ENCODE results near the gene ILF2. TPM values are rescaled to one million over a fixed set of nuclear protein-coding genes. Genes with fewer than 3 reads are reported as not detected.

The ILF2 gene
- total and polyA plus RNA-seq, 2 of the 13 experiments (the other 11 are each of a cell fraction or from before 2014, with no cell fraction given), result 292 to 366 TPM

DNA sequence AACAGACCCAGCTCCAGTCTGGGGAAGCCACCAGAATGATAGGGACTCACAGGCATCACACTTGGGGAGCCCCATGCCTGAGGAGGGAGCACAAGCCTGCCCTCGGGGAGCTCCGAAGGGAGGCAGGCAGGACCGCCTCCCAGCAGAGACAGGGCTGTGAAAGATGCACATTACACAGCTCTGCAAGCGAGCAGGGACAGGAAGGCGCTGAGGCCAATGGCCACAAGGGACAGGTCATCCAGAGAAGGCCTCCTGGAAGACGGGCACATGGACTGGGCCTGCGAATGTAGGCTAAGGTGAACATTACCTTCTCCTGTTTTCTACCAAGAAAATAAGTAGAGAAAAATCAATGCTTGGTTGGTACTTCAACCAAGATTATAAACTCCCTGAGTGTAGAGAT, 11.9 kb upstream of the ILF2 start (continued):
- TF ChIP-seq JDP2 (CRISPR knock-in tag; IDR thresholded peaks at IDR 0.05; ENCODE audit: borderline replicate concordance), result no peak

DNA sequence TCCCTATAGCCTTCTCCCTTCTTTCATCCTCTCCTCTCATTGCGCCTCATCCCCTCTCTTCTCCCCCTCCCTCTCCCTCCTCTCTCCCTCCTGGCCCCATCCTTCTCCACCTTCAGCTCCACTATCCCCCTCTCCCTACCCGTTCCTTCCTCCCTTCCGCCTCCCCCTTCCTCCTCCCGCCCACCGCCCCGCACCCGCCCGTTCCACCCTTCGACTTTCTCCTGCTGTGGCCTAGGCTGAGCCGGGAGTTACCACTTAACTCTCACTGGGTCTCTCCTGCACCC, 9.3 kb upstream of the ILF2 start:
- Histone ChIP-seq H4K20me1 (ENCODE audit: insufficient read depth, low read length) (no peaks in the 10 kb centered on the region), H3K9me3 (ENCODE audit: low read length) (no peaks in the 10 kb centered on the region), H3K27ac (ENCODE audit: extremely low read length, insufficient read depth, low read length) (no peak overlapping the region), H3K36me3 (replicated peaks in 1 of 2; ENCODE audit: control insufficient read depth in 1 of 2, insufficient read depth in 2 of 2, low read length in 2 of 2) (no peaks in the 10 kb centered on the region), H3K4me3 (replicated peaks in 1 of 3; ENCODE audit: insufficient read depth in 1 of 3, low read depth in 2 of 3, low read length in 3 of 3) (no peak overlapping the region; a peak in 1 of 6 replicates), H3K79me2 (ENCODE audit: insufficient read depth, low read length) (no peaks in the 10 kb centered on the region), H3K4me1 (ENCODE audit: insufficient read depth, low read length) (peaks cover 25% of the 10 kb centered on the region), H3K27me3 (ENCODE audit: control insufficient read depth in 1 of 2, insufficient read depth in 2 of 2, low read length in 2 of 2) (peaks cover 23 to 68% of the 10 kb centered on the region in 2 experiments), H2AFZ (ENCODE audit: low read length) (no peak overlapping the region), H3K4me2 (ENCODE audit: low read depth, low read length) (no peak overlapping the region), H3K9ac (ENCODE audit: insufficient read depth, low read depth, low read length) (no peak overlapping the region)
- no peak for DNase-seq (ENCODE audit: low spot score)
- BruUV-seq (replicated peaks), result no TSS peak
- 52% methylated on average over 10 of the region's 10 CpGs for WGBS (ENCODE audit: low lambda C conversion rate)
- in situ Hi-C loops (cut with HindIII; ENCODE audit: extremely low pct_ligation_motif_present, low pct_unique_long_range_greater_than_20kb), result loop anchor here (10.0 kb wide), 1 partner anchor 305 kb away; the partner anchor contains the start of gene RAB13
- CTCF ChIA-PET (ENCODE audit: low intra/inter-chr PET ratio, low total read pairs), result no interaction called here
- no peak for ATAC-seq
- intact Hi-C loops (cut with micrococcal nuclease; ENCODE audit: unreplicated experiment), result no loop called here
- FAIRE-seq, result no peak
- POLR2A ChIA-PET, result interaction anchor here (1.1 kb wide), 1 partner anchor 9 kb away, joined by 4 read pairs; no protein-coding TSS in a partner anchor
- TF ChIP-seq, protein P1, sequence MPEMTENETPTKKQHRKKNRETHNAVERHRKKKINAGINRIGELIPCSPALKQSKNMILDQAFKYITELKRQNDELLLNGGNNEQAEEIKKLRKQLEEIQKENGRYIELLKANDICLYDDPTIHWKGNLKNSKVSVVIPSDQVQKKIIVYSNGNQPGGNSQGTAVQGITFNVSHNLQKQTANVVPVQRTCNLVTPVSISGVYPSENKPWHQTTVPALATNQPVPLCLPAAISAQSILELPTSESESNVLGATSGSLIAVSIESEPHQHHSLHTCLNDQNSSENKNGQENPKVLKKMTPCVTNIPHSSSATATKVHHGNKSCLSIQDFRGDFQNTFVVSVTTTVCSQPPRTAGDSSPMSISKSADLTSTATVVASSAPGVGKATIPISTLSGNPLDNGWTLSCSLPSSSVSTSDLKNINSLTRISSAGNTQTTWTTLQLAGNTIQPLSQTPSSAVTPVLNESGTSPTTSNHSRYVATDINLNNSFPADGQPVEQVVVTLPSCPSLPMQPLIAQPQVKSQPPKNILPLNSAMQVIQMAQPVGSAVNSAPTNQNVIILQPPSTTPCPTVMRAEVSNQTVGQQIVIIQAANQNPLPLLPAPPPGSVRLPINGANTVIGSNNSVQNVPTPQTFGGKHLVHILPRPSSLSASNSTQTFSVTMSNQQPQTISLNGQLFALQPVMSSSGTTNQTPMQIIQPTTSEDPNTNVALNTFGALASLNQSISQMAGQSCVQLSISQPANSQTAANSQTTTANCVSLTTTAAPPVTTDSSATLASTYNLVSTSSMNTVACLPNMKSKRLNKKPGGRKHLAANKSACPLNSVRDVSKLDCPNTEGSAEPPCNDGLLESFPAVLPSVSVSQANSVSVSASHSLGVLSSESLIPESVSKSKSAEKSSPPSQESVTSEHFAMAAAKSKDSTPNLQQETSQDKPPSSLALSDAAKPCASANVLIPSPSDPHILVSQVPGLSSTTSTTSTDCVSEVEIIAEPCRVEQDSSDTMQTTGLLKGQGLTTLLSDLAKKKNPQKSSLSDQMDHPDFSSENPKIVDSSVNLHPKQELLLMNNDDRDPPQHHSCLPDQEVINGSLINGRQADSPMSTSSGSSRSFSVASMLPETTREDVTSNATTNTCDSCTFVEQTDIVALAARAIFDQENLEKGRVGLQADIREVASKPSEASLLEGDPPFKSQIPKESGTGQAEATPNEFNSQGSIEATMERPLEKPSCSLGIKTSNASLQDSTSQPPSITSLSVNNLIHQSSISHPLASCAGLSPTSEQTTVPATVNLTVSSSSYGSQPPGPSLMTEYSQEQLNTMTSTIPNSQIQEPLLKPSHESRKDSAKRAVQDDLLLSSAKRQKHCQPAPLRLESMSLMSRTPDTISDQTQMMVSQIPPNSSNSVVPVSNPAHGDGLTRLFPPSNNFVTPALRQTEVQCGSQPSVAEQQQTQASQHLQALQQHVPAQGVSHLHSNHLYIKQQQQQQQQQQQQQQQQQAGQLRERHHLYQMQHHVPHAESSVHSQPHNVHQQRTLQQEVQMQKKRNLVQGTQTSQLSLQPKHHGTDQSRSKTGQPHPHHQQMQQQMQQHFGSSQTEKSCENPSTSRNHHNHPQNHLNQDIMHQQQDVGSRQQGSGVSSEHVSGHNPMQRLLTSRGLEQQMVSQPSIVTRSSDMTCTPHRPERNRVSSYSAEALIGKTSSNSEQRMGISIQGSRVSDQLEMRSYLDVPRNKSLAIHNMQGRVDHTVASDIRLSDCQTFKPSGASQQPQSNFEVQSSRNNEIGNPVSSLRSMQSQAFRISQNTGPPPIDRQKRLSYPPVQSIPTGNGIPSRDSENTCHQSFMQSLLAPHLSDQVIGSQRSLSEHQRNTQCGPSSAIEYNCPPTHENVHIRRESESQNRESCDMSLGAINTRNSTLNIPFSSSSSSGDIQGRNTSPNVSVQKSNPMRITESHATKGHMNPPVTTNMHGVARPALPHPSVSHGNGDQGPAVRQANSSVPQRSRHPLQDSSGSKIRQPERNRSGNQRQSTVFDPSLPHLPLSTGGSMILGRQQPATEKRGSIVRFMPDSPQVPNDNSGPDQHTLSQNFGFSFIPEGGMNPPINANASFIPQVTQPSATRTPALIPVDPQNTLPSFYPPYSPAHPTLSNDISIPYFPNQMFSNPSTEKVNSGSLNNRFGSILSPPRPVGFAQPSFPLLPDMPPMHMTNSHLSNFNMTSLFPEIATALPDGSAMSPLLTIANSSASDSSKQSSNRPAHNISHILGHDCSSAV (CRISPR knock-in tag; IDR thresholded peaks at IDR 0.05; ENCODE audit: borderline replicate concordance), result no peak
- TF ChIP-seq BORCS8-MEF2B (CRISPR knock-in tag; IDR thresholded peaks at IDR 0.05), result no peak
- TF ChIP-seq, protein P2, sequence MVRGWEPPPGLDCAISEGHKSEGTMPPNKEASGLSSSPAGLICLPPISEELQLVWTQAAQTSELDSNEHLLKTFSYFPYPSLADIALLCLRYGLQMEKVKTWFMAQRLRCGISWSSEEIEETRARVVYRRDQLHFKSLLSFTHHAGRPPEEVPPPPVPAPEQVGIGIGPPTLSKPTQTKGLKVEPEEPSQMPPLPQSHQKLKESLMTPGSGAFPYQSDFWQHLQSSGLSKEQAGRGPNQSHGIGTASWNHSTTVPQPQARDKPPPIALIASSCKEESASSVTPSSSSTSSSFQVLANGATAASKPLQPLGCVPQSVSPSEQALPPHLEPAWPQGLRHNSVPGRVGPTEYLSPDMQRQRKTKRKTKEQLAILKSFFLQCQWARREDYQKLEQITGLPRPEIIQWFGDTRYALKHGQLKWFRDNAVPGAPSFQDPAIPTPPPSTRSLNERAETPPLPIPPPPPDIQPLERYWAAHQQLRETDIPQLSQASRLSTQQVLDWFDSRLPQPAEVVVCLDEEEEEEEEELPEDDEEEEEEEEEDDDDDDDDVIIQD (CRISPR knock-in tag; IDR thresholded peaks at IDR 0.05; ENCODE audit: low read depth), result no peak
- TF ChIP-seq, protein P3, sequence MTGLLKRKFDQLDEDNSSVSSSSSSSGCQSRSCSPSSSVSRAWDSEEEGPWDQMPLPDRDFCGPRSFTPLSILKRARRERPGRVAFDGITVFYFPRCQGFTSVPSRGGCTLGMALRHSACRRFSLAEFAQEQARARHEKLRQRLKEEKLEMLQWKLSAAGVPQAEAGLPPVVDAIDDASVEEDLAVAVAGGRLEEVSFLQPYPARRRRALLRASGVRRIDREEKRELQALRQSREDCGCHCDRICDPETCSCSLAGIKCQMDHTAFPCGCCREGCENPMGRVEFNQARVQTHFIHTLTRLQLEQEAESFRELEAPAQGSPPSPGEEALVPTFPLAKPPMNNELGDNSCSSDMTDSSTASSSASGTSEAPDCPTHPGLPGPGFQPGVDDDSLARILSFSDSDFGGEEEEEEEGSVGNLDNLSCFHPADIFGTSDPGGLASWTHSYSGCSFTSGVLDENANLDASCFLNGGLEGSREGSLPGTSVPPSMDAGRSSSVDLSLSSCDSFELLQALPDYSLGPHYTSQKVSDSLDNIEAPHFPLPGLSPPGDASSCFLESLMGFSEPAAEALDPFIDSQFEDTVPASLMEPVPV (CRISPR knock-in tag; IDR thresholded peaks at IDR 0.05), result no peak
- TF ChIP-seq ZNF614 (CRISPR knock-in tag; IDR thresholded peaks at IDR 0.05; ENCODE audit: borderline replicate concordance), result no peak
- TF ChIP-seq CAMTA2 (CRISPR knock-in tag; IDR thresholded peaks at IDR 0.05; ENCODE audit: borderline replicate concordance), result no peak
- no peak for TF ChIP-seq ETV5 (CRISPR knock-in tag; IDR thresholded peaks at IDR 0.05; ENCODE audit: borderline replicate concordance)
- no peak for TF ChIP-seq EZH2 (conservative IDR thresholded peaks at IDR 0.05; ENCODE audit: low read depth, low read length)
- TF ChIP-seq NFE2L2 (IDR thresholded peaks at IDR 0.05; ENCODE audit: low read length), result no peak
- no peak for TF ChIP-seq KAT8 (CRISPR knock-in tag; IDR thresholded peaks at IDR 0.05)
- TF ChIP-seq KLF13 (CRISPR knock-in tag; IDR thresholded peaks at IDR 0.05), result no peak
- no peak for TF ChIP-seq ZSCAN20 (CRISPR knock-in tag; IDR thresholded peaks at IDR 0.05; ENCODE audit: borderline replicate concordance)
